NK-92 treated with Interleukin-12 subunit alpha and Interleukin-12 subunit beta, amount 100 ng/mL, for 24 hours (cell line): ENCODE results near the gene SRPK2.

Source experiments
- DNase-seq: peaks from one replicate; lab custom pipeline; 2025; lab: John Stamatoyannopoulos, UW

The SRPK2 gene

DNA sequence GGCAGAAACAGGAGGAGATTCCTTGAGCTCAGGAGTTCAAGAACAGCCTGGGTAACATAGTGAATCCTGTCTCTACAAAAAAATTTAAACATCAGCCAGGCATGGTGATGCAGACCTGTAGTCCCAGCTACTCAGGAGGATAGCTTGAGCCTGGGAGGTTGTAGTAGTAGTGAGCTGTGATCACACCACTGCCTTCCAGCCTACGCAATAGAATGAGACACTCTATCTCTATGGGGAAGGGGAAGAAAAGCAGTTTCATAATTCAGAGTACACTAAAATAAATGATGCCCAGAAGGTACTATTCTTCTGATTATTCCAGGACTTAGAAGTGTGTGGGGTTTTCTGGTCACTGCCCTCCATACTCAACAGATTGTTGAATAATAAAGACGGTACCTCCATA lies 197.4 kb downstream of the SRPK2 start:
- DNase-seq, result no peak

DNA sequence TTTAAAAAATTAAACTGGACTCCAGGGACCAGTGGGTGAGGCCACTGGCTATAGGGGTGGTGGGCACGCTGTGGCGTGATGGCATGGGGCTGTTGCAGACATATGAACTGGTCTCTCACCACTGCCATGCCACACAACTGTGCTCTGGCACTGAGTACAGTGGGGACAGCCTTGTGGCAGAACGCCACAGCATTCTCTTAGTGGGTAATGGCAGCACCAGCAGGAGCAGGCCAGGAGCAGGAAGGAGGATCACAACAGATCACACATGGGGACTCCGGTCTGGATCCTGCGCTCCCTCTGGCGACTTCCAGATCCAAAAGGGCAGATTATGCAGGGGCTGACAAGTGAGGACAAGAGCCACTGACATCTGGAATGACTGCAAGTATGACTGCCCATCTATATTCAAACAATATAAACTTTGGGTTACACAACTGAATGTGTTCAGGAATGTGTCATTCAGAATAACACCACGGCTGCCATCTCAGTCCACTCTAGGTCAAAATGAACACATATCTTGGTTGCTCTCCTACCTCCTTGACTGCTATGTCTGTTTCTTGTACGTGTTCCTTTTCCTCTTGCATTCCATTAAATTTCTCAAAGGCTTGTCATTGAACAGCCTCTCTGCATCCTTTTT lies 198.7 kb downstream of the SRPK2 start:
- no peak for DNase-seq

- DNase-seq, result no peak
Measured at GRCh38 chr7:105188201-105188600, 200.5 kb downstream of the SRPK2 start.

DNA sequence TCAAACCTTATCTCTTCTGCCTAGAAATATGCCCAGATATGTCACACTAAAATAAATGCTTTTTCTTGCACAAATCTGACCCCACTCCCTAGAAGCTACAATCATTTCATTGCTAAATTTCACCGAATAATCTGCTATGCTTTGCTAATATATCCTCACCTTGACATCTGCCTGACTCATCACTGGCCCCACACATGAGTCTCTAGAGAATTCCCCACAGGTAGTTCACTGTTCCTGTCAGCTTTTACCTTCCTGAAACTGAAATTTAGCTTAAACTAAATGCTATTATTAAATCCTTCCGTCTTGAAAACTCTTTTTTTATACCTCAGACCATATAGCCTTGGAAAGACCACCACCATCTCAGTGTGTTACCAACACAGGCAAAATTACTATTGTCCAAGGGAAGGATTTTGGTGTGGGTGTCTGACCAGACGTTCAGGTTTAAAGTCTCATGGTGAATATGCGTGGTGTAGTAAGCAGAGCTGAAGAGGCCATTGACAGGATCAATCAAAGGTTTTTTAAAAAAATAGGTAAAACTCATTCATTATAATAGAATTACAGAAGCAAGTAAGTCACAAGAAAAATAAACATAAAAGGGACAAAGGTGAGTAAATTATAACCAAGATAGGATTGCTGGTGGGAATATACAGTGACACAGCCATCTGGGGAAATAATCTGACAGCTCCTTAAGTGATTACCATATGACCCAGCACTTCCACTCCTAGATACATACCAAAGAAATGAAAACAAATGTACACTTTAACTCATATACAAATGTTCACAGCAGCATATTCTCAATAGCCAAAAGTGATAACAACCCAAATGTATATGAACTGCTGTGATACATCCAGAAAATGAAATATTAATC lies 201.2 kb downstream of the SRPK2 start:
- no peak for DNase-seq

DNA sequence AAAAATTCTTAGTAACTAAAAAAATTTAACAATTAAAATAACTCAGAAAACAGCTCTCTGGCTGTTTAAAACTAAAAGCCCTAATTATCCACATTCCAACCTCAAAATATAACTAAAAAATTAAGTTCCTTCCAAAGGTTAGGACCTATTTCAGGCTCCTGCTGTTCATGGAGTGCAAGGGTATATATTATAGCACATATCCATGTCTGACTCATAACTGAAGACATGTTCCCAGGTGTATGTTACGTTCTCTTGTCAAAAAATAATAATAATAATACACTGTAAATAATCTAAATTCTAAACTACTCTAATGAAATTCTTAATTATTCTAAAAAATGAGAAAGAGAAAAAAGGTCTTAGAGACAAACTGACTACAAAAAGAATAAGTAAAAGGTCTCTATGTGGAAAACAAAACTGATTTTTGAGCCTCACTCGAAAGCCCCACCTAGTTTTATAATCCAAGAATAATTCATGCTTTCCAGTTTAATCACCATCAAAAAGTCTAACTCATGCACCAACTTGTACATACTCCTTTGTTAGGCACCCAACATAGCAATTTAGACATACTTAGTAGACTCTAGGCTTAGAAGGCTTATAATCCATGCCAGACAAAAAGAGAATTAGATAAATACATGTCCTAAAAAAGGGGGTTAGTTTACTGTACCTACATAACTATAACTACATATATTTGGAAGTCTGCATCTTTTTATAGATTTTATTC lies 203.3 kb downstream of the SRPK2 start:
- no peak for DNase-seq

DNA sequence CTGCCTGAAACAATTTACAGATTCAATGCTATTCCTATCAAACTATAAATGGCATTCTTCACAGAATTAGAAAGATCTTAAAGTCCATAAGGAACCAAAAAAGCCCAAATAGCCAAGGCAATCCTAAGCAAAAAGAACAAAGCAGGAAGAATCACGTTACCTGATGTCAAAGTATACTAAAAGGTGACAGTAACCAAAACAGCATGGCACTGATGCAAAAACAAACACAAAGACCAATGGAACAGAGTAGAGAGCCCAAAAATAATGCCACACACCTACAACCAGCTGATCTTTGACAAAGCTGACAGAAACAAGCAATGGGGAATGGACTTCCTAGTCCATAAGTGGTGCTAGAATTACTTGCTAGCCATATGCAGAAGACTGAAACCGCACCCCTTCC lies 208.7 kb downstream of the SRPK2 start:
- no peak for DNase-seq

- no peak for DNase-seq
Measured at GRCh38 chr7:105178928-105179541, 209.7 kb downstream of the SRPK2 start.

- DNase-seq, result no peak
Measured at GRCh38 chr7:105178177-105178576, 210.5 kb downstream of the SRPK2 start.

DNA sequence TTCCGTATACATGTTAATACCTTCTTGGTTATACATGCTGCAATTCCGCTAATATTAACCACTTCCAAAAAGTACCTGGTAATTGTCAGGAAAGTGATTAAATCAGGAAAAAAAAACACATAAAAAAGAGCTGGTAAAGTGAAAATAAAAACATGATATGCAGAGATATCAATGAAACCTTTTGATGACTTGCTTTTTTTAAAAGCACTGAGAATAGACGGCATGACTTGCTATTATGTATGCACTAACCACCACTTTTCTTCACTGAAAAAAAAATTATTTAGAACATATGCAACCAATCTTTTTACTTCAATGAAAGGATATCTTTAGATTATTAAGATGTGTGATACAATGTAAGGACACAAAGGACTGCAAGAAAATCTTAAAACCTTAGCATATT lies 211.7 kb downstream of the SRPK2 start:
- no peak for DNase-seq

GRCh38 chr7:105173586-105173985 lies 215.1 kb downstream of the SRPK2 start:
- DNase-seq, result no peak

DNA sequence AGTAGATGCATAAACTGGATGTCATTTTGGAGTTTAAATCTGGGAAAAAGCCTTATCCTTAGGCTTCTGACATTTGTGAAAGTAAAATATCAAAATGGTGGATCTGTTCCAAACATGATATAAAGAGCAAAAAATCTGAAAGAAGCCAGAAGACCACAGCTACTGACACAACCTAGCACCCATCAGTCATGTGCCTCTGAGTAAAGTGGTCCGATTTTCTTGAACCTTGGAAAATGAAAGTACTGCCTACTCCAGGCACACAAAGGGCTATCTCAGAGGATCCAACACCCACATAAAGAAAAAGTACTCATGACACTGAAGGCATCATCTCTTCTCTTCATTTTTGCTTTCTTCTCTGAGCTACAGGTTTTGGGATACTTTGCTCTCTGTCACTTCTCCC lies 224.0 kb downstream of the SRPK2 start:
- no peak for DNase-seq

DNA sequence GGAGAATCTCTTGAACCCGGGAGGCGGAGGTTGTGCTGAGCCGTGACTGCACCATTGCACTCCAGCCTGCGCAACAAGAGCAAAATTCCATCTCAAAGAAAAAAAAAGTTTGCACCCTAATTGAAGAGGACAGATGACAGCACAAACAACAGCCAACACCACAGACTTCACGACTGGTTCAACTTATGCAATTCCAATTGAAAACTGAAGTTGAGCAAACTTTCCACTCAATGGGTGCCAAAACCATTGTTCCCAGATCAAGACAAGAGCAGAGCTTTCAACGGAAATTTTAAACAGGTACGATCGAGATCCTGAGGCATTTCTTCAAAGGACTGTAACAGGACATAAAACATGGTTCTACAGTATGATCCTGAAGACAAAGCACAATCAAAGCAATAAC lies 225.0 kb downstream of the SRPK2 start:
- DNase-seq, result no peak

- no peak for DNase-seq
Measured at GRCh38 chr7:105161366-105161765, 227.4 kb downstream of the SRPK2 start.

DNA sequence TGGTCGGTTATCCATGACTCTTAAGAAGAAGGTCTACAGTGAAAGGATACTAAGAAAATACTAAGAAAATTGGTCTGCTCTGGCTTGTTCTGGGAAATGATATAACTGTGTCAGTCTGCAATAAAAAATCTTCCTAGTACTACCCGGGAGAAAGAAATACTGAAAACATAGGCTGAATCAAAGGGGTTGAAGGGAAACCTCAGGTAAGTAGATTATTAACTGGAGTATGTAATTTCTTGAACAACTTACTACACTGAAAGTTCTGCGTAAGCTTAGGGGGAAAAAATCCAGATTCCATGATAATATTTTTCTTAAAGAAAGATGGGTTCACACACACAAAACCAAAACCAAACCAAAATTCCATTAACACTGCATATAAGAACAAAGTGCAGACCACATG lies 231.4 kb downstream of the SRPK2 start:
- no peak for DNase-seq

DNA sequence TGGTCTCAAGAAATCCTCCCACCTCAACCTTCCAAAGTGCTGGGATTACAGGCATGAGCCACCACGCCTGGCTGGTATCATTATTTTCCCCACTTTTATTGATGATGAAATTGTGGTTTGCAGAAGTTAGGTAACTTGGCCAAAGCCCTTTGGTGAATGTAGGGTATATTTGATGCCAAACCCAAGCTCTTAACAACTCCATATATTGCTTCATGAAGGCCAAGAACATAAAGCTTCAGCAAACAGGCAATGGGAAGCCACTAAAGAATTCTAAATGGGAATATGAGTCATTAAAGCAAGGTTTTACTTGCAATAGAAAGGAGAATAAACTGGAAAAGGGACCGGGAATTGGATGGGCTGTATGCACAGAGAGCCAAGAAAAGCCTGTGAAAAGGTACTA lies 232.0 kb downstream of the SRPK2 start:
- no peak for DNase-seq

DNA sequence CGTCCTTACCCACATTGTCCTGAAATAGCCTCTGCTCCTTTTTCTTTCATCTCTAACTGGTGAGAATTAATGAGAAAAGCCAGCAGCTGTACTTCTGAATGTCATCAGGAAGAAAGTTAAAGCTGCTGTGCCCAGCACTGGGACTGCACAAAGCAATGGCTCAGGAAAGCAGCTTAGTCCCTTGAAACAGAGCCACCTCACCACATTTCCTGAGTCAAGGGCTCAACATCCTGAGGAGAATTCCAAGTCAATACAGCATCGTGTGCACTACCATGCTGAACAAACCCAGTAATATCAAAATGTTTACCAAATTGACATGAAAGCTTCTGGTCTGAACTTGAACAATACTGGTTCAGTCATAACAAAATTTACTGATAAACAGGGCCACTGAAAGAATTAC lies 234.6 kb downstream of the SRPK2 start:
- DNase-seq, result no peak

DNA sequence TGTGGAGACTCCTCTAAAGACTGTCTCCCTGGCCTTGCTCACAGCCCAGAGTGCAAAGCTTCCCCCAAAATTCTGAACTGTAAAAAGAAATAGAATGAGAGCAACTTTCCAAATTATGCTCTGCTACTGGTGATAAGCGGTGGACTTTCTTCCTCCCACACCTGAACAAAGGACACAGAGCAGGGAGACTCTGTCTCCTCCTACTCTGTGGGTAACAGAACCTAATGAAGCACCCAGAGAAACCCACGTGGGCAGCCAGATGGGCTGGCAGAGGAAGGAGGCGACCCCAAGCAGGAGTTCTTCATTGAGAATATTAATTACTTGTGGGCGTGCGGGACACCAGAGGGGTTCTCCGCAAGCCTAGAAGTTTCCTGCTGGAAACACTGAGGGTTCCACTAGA lies 235.2 kb downstream of the SRPK2 start:
- no peak for DNase-seq

GRCh38 chr7:105151152-105151551 lies 237.6 kb downstream of the SRPK2 start:
- DNase-seq, result no peak

- no peak for DNase-seq
Measured at GRCh38 chr7:105149827-105150226, 238.9 kb downstream of the SRPK2 start.

DNA sequence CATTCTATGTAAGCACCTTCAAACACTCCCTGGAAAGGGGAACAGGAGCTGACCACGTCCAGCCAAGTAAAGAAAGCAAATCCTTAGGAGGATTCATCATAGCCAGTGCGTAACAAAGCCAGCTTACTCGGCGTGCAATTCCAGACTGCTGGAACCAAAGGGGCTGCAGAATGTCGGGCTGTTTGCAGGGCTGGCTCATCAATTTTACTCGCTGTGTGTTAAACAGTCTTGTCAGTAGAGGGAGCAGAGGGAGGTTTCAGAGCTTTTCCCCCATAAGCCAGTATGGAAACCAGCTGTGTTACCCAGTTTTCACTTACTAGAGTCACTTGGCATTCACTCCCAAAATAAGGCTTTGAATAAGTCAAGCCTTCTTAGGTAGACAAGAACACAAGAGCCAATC lies 247.7 kb downstream of the SRPK2 start:
- no peak for DNase-seq

DNA sequence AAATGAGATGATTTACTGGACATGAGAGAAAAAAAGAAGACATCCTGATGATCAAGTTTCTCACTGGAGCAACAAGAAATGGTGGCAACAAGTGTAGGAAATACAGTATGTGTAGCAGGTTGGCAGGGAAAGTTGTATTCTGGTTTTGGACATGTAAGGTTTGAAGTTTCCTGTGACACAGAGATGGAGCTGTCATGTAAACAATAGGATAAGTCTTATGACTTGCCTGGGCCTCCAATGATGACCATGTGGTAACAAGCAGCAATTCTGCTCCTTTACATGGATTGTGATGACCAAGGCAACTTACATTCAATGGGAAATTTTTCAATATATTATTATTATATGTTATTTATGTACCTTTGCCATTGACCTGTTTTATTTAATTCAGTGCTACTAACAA lies 249.3 kb downstream of the SRPK2 start:
- no peak for DNase-seq

GRCh38 chr7:105137898-105138297 lies 250.8 kb downstream of the SRPK2 start:
- DNase-seq, result no peak

DNA sequence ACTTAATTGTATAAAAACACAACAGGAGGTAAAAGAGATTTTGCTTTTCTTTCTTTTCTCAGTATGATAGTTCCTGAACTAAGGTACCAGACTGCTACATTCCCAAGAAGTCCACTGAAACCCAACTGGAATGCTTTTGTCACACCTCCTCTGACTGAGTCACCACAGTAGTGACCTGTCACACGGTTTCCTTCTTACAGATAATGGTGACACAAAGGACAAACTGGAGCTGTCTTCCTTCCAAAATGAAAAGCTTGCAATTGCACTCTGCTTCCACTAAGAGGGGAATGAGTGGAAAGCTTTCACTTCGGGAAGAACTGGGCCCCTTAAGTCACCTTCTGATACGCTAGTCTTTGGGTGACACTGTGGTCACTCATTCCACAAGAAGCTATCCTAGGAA lies 252.5 kb downstream of the SRPK2 start:
- DNase-seq, result no peak
